Parathyroid adenoma (tissue), 2 donors: ENCODE results near the gene ZNF438.

ENCODE experiments used
- H2AFZ ChIP-seq: fragments of 300-600 bp; sonication (generic); one replicate; pipeline ENCODE4 v1.7.0; 2017; ENCODE audit warnings: antibody characterized with exemption, mild to moderate bottlenecking
- H3K27ac ChIP-seq: fragments of 300-600 bp; sonication (generic); one replicate; pipeline ENCODE4 v1.7.0; 2017
- H3K27me3 ChIP-seq: fragments of 300-600 bp; sonication (generic); one replicate; pipeline ENCODE4 v1.7.0; 2017; ENCODE audit warnings: low read length; ENCODE audit not compliant: control insufficient read depth, insufficient read depth
- H3K36me3 ChIP-seq: fragments of 300-600 bp; sonication (generic); one replicate; pipeline ENCODE4 v1.7.0; 2017; ENCODE audit warnings: low read length; ENCODE audit not compliant: control insufficient read depth, insufficient read depth
- H3K4me1 ChIP-seq: fragments of 300-600 bp; sonication (generic); one replicate; pipeline ENCODE4 v1.7.0; 2017; ENCODE audit warnings: control low read depth
- H3K4me2 ChIP-seq: fragments of 300-600 bp; sonication (generic); one replicate; pipeline ENCODE4 v1.7.0; 2017; ENCODE audit warnings: low read length
- H3K4me3 ChIP-seq: fragments of 300-600 bp; sonication (generic); one replicate; pipeline ENCODE4 v1.7.0; 2017; ENCODE audit warnings: low read depth, low read length
- H3K79me2 ChIP-seq: fragments of 300-600 bp; sonication (generic); one replicate; pipeline ENCODE4 v1.7.0; 2017; ENCODE audit warnings: control low read depth
- H3K9ac ChIP-seq: fragments of 300-600 bp; sonication (generic); one replicate; pipeline ENCODE4 v1.7.0; 2017; ENCODE audit warnings: mild to moderate bottlenecking
- H3K9me3 ChIP-seq: fragments of 300-600 bp; sonication (generic); one replicate; pipeline ENCODE4 v1.7.0; 2017; ENCODE audit warnings: low read length; ENCODE audit not compliant: control insufficient read depth
- CTCF ChIP-seq: fragments of 300-600 bp; sonication (generic); IDR thresholded peaks from one replicate; pipeline ENCODE4 v1.7.0; 2017; ENCODE audit warnings: antibody characterized with exemption, mild to moderate bottlenecking
- donor health status: primary hyperparathyroidism.

ZNF438 gene

GRCh38 chr10:30836406-30836805 lies 195.3 kb downstream of the ZNF438 start:
- no peak overlapping the region for H2AFZ ChIP-seq
- no peaks in the 10 kb centered on the region for H3K36me3 ChIP-seq
- no peaks in the 10 kb centered on the region for H3K27me3 ChIP-seq
- no peak overlapping the region for H3K9ac ChIP-seq
- no peak overlapping the region for H3K4me2 ChIP-seq
- no peaks in the 10 kb centered on the region for H3K79me2 ChIP-seq
- TF ChIP-seq CTCF, result no peak
- no peaks in the 10 kb centered on the region for H3K9me3 ChIP-seq
- H3K4me1 ChIP-seq, result no peaks in the 10 kb centered on the region
- no peak overlapping the region for H3K27ac ChIP-seq
- no peak overlapping the region for H3K4me3 ChIP-seq

- H3K27ac ChIP-seq, result no peak overlapping the region
- no peaks in the 10 kb centered on the region for H3K9me3 ChIP-seq
- H3K4me1 ChIP-seq, result no peaks in the 10 kb centered on the region
- H3K27me3 ChIP-seq, result no peaks in the 10 kb centered on the region
- no peak overlapping the region for H3K9ac ChIP-seq
- H3K4me2 ChIP-seq, result no peak overlapping the region
- no peak for TF ChIP-seq CTCF
- H2AFZ ChIP-seq, result no peak overlapping the region
- no peaks in the 10 kb centered on the region for H3K79me2 ChIP-seq
- H3K4me3 ChIP-seq, result no peak overlapping the region
- no peaks in the 10 kb centered on the region for H3K36me3 ChIP-seq
These were observed 196.5 kb downstream of the ZNF438 start for GRCh38 chr10:30835146-30835545.

DNA sequence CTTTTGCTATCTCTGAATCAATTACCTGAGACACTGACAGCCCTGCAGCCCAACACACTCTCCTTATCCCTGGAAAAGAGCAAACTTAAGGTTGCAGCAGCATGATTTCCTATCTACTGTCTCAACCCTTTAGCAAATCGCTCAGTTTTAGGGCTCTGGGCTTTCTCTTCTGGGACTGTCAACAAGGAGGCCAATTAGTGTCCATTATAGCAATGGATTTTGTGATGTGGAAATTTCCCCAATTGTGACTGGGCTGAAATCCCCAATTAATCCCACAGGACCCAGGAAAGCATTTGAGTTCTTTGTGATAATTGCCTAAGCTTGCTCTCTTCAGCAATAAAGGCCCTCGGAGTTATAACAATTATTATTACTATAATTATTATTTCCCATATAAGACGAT lies 197.0 kb downstream of the ZNF438 start:
- no peak overlapping the region for H3K9ac ChIP-seq
- H2AFZ ChIP-seq, result no peak overlapping the region
- no peaks in the 10 kb centered on the region for H3K36me3 ChIP-seq
- no peaks in the 10 kb centered on the region for H3K79me2 ChIP-seq
- no peaks in the 10 kb centered on the region for H3K4me1 ChIP-seq
- H3K27ac ChIP-seq, result no peak overlapping the region
- H3K27me3 ChIP-seq, result no peaks in the 10 kb centered on the region
- no peak overlapping the region for H3K4me2 ChIP-seq
- no peak for TF ChIP-seq CTCF
- no peaks in the 10 kb centered on the region for H3K9me3 ChIP-seq
- no peak overlapping the region for H3K4me3 ChIP-seq

DNA sequence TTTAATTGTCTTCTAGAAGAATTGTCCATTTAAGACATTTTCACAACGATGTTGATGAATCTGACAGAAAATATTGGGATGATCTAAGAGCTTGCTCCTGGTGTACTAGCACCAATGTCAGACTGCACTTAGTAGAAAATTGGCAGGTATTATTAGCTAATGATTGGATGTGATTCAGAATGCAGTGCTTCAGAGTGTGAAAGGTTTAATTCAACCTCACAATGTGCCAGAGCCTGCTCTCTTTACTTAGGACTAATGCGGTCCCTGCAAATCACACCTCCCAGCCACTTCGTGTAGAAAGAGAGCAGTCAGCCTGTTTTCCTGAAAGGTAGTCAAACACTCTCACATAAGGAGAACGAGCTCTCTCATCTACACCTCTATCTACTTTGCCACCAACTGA lies 197.5 kb downstream of the ZNF438 start:
- H3K4me3 ChIP-seq, result no peak overlapping the region
- no peaks in the 10 kb centered on the region for H3K9me3 ChIP-seq
- no peak for TF ChIP-seq CTCF
- no peaks in the 10 kb centered on the region for H3K27me3 ChIP-seq
- H3K36me3 ChIP-seq, result no peaks in the 10 kb centered on the region
- H3K4me1 ChIP-seq, result no peaks in the 10 kb centered on the region
- no peak overlapping the region for H3K9ac ChIP-seq
- H3K79me2 ChIP-seq, result no peaks in the 10 kb centered on the region
- no peak overlapping the region for H2AFZ ChIP-seq
- no peak overlapping the region for H3K4me2 ChIP-seq
- no peak overlapping the region for H3K27ac ChIP-seq

DNA sequence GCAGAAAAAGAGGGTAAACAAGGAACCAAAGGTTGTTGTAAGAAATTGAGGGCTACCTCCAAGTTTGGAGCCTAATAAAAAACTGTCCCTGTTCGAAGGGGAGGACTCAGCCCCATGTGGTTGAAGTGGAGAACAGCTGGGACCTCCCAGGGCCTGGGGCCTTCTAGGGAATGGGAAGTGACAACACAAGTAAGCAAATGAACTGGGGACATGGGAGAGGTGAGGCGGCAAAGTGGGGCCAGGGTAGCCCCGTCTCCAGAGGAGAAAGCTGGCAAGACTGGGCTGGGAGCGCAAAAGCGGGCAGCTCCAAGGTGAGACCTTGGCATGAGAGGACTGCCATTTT lies 198.1 kb downstream of the ZNF438 start:
- H3K27ac ChIP-seq, result no peak overlapping the region
- H3K4me3 ChIP-seq, result no peak overlapping the region
- H2AFZ ChIP-seq, result no peak overlapping the region
- no peak for TF ChIP-seq CTCF
- no peak overlapping the region for H3K4me2 ChIP-seq
- no peaks in the 10 kb centered on the region for H3K27me3 ChIP-seq
- H3K36me3 ChIP-seq, result no peaks in the 10 kb centered on the region
- H3K79me2 ChIP-seq, result no peaks in the 10 kb centered on the region
- H3K9me3 ChIP-seq, result no peaks in the 10 kb centered on the region
- H3K9ac ChIP-seq, result no peak overlapping the region
- H3K4me1 ChIP-seq, result no peaks in the 10 kb centered on the region
